Endometrium (tissue), 2 donors: ENCODE results near the gene DZANK1.
"Not testable (repeated sequence)": the region's sequence is repeated elsewhere in the genome, so short reads cannot be mapped to it uniquely, and the experiment has no call there.

ENCODE experiments used
- FAIRE-seq: peaks from 2 replicates; lab custom pipeline; 2012; peaks lifted over from hg19 to GRCh38; lab: Jason Lieb, UNC
- donor health status: control.
- donor health status: control.

The DZANK1 gene

DNA sequence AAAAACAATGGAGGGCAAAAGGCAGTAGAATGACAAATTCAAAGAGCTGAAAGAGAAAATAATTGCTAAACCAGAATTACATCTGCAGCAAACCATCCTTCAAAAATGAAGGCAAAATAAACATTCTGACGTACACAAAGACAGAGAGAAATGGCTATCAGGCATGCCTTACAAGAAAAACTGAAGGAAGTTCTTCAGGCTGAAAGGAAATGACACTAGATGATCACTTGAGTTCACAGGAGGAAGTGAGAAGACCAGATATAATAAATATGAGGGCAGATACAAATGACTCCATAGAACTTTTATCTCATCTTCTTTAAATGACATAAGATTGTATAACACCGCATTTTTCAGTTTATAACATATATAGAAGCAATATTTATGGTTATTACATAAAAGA lies 30.0 kb downstream of the DZANK1 start:
- FAIRE-seq: no peak

DNA sequence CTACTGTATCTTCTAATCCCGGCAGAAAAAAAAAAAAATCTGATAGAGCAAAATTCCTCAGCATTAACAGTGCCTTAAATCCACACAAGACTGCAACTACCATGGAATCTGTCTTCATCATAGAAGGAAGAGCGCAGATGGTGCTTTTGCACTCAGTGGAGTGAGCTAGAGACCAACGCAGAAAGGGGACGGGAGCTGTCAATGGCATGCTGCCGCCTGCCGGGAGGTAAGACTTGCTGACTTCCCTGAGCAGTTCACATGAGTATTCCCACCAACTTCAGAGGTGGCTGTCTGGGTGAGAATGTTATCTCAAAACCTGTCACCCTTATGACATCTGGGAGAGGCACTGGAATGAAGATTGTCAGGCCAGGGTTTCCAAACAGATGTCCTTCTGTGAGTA lies 35.6 kb downstream of the DZANK1 start:
- no peak for FAIRE-seq

DNA sequence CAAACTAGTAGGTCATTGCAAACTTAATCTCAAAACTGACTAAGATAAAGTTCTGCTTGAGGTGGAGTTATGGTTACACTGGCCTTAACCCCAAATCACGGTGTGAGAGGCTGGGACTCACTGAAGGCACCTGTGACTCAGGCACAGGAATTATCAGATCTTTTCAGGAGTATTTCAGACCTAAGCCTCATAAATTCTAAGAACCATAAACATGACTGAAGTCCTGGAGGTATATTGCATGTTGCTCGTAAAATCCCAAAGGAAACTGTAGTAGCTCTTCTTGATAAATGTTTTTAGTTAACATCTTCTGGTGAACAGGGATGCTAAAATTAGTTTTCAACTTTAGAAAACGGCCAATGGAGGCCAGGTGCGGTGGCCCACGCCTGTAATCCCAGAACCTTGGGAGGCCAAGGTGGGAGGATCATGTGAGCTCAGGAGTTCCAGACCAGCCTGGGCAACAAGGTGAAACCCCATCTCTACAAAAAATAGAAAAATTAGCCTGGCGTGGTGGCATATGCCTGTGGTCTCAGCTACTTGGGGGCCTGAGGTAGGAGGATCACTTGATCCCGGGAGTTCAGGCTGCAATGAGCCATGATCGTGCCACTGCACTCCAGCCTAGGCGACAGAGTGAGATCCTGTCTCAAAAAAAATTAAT lies 36.5 kb downstream of the DZANK1 start:
- FAIRE-seq: no peak

DNA sequence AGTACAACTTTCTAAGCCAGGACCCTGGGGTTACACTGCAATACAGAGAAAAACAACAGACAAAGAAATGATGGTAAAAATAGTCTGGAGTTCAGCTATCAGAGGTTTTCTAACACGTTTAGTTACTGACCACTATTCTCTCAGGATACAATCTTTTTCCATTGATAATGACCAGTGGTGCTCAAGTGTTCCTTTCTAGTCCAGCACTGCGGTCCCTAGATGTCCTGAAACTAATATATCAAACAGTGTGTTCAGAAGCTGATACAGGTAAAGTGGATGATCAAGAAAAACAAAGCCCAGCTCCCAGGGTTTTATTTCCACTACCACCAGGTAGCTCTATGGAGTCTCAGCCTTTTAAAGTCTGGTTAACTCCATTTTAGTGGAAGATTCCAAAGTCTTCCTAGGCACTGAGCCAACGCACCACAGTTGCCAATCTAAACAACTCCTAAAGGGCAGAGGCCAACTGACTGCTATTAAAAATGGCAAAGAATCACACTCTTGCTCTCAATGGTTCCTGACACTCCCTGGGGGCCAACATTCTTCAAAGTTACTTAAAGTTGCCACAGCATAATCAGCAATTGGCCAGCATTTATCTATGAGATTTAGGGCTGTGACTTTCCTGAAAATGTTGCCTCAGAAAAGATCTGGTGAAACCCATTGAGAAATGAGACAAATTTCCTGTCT lies 38.2 kb downstream of the DZANK1 start:
- FAIRE-seq: no peak

DNA sequence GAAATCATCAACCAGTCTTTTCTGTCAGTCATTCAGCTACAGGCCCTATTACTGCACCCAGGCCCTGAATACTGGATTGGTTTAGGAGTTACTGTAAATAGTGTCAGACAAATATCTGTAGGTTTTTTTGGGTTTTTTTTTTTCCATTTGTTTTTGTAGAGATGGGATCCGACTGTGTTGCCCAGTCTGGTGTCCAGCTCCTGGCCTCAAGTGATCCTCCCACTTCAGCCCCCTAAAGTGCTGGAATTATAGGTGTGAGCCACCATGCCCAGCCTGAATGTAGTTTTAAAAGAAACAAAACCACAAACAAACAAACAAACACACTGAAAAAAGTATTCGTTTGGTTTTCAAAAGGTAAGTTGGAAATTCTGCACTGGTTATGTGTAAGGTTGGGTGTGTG lies 39.6 kb downstream of the DZANK1 start:
- FAIRE-seq: no peak

DNA sequence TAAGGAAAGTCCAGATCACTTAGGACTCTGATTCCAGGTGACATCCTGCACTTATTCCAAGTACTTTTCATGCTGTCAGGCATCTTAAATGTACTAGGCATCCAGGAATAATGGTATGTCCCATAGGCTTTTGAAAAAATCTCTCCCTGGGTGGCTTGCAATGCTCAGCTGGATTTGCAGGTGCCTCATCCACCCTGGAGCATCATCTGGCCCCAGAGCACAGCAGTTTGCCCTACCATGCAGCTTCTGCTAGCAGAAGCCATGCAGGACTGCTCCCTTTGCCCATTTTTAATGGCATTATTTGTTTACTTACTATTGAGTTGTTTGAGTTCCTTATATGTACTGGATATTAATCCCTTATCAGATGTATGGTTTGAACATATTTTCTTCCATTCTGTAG lies 45.2 kb downstream of the DZANK1 start:
- FAIRE-seq: no peak

DNA sequence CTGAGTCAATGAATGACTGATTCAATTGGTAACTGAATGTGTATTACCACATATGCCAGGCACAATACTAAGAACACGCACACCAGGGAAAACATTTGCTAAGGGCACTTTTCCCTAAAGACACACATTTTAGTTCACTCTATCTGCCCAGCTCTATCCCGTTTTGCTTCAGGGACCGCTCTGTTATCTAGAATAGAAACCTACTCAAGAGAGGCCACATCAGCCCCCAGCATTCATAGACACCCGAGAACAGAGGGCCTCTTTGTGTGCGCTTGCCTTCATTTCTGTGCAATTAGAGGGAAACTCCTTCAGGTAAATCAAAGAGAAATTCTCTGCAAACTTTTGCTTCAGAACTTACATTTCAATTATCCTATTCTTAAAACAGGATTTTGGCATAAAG lies 50.3 kb downstream of the DZANK1 start:
- no peak for FAIRE-seq

DNA sequence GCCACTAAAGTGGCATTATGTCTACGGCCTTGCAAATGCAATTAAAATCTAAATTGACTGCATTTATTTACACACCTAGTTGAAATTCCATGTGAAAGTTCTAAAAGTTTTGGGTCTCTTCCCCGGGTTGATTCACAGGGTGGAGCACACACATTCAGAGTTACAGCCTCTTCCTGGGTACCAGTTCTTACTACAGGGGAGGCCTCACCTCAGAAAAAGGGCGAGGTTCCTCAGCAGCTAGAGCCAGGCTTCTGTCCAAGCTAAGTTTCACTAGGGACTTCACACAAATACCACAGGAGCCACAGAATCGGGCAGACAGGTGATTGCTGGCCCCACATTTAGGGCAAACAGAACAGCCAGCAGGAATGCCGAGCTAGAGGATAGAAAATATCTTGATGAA lies 52.7 kb downstream of the DZANK1 start:
- no peak for FAIRE-seq

DNA sequence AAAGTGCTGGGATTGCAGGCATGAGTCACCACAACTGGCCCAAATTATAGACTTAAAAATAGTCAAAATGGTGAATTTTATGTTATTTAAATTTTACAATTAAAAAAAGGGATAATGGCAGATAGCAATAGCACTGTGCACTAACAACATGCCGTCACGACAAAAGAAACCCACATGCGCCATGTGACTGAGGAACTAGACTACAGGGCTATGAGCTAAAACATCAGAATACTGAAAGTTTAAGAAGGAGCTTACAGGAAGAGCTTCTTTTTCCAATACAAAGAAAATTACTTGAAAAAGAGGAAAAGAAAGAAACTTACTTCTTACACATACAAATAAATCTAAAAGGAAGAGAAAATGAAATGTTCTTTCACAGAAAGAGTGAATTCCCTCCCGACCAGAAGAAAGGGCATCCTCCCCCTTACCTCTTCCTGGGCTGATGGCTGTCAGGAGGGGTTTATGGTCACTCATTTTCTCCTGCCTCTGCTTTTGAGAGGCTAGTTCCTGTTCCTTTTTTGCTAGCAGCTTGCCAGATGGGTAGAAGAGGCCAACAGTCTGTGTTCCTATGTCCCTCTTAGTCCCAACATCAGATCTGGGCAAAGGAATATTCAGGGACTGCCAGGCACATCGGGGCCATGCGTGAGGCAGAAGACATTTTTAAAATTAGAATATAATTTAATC lies 54.5 kb downstream of the DZANK1 start:
- no peak for FAIRE-seq

DNA sequence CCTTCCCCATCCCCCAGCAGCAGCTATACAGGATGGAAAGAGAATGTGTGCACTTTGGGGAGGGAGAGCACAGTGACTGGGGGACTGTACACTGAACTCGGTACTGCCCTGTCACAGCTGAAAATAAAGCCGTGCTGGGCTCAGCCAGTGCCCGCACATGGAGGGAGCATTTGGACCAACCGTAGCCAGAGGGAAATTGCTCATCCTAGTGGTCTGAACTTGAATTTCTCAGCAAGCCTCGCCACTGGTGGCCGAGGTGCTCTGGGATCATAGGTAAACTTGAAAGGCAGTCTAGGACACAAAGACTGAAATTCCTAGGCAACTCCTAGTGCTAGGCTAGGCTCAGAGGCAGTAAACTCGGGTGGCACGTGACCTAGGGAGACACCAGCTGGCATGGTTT lies 61.0 kb downstream of the DZANK1 start:
- no peak for FAIRE-seq

DNA sequence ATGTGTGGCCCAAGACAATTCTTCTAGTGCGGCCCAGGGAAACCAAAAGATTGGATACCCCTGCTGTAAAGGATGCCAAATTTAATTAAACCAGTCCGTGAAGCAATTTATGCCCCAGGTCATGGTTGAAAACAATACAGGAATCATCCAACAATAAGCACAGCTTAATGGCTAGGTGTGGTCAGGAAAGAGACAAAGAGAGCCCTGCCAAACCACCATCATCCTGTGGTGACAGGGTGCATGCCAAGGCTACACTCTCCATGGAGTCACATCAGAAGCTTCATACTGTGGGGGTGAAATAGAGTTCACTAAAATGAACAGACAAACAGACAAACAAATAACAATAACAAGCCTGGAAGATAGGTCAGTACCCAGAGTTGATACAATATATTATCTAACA lies 62.7 kb downstream of the DZANK1 start:
- no peak for FAIRE-seq

DNA sequence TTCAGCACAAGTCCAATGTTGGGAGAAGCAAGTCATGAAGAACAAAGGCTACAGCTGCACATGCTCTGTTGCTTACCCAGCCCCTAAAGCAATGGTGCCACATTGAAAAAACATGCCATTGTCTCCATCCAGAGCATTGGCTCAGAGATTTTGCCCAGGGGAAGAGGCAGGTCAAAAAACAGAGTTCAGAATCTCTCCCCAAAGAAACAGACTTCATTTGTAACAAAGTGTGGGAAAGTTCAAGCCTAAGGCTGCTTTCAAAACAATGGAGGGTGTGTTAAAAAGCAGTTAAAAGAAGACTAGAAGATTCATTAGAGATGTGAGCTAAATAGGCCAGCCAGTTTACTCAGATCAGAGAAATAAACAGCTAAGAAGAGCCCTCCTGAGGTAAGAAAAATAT lies 63.6 kb downstream of the DZANK1 start:
- FAIRE-seq: no peak

DNA sequence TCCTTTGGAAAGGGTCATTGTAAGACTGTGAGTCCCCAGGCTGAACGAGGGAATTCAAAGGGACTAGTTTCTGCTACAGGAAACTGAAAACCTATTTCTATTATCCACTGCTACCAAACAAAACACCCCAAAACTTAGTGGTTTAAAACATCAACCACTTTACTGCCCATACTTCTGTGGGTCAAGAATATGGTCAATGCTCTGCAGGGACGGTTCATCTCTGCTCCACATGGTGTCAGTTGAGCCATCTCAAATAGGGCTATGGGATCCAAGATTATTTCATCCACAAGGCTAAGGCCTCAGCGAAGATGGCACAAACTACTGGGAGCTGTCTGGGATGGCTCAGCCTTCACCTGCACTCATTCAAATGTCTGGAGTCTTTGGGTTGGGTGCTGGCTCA lies 65.5 kb downstream of the DZANK1 start:
- no peak for FAIRE-seq

DNA sequence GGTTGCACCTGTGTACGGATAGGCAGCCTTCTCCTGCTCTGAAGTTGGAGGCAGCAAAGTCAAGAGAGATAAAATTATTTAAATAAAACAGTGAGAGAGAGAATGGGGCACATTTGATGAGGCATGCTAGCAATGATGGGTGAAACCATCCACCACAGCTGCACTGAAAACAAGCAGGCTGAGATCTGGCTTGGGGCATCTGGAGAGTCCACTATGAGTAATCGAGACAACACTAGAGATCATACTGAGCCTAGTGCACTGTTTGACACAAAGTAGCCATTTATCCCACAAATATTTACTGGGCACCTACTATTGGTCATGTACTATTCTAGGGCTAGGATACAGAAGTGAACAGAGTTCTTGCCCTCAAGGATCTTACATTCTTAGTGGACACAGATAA lies 66.4 kb downstream of the DZANK1 start:
- FAIRE-seq: no peak

DNA sequence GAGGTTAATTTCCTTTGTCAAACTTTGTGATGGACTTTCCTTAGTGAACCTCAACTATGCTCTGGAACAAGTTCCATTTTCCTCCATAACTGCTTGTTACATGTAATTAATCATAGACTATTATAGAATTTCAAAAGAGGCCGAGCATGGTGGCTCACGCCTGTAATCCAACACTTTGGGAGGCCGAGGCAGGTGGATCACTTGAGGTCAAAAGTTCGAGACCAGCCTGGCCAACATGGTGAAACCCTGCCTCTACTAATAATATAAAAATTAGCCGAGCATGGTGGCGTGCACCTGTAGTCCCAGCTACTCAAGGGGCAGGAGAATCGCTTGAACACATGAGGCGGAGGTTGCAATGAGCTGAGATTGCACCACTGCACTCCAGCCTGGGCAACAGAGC lies 68.1 kb downstream of the DZANK1 start:
- not testable (repeated sequence) for FAIRE-seq

DNA sequence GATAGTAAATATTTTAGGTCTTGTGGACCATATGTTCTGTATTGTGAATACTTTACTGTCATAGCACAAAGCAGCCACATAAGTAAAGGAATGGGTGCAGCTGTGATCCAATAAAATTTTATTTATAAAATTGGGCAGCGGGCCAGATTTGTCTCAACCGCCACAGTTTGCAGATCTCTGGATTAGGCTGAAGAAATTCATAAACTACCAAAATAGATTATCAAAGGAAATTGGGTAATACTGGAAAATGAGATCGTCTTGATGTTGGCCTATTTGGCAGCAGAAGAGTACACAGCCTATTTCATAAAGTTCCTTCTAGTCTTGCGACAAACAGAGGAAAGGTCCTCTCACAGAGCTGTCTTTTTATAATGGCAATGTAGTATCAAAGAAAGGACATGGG lies 69.8 kb downstream of the DZANK1 start:
- FAIRE-seq: no peak

DNA sequence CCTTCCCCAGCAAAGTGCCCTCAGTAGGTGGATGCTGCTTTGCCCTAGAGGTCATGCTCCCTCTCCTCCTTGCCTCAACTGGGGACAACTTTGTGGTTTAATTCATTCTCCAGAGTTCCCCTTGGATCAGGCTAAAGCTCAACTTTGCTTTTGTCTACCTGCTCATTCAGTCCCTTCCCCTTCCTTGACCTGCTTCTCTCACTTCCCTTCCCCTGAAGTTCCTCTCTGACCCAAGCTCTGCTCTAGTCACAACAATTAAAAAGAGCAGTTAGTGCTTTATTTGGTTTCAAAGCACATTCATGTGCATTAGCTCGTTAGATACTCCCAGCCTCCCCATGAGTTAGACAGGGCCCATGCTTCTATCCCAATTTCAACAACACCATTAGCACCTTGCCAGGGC lies 71.3 kb downstream of the DZANK1 start:
- no peak for FAIRE-seq

DNA sequence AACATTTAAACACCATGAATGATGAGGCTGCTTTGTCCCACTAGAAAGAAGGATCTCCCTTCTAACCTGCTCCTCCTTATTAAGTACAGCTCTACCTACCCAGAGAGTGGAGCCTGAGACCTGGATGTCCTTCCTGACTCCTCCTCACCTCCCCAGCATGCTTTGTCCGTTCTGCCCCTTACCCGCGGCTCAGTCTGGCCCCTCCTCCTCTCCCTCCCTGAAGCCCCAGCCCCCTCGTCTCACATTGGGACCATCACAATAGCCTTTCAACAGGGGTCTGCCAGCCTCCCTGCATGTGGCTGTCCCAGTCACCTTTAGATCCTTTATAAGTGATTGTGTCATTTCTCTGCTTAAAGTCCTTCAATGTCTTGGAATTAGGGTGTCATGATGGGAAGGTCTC lies 72.5 kb downstream of the DZANK1 start:
- FAIRE-seq: no peak

DNA sequence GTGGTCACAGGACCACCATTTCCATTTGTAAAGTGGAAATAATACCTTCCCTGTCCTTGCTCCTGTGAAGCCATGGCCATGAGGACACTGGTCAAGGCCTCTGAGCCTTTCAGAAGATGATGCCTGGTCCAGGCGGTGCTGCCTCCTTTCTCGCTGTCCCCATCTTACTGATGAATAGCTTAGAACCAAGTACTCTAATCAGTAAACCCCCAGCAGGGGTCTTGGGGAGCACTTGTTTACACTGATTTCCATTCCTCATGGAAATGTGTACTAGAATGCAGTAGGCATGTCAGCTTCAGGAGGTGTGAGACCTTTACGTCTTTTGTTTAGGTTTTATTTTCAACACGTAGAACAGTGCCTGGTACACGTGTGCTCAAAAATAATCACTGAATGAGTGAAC lies 75.1 kb downstream of the DZANK1 start:
- FAIRE-seq: no peak

DNA sequence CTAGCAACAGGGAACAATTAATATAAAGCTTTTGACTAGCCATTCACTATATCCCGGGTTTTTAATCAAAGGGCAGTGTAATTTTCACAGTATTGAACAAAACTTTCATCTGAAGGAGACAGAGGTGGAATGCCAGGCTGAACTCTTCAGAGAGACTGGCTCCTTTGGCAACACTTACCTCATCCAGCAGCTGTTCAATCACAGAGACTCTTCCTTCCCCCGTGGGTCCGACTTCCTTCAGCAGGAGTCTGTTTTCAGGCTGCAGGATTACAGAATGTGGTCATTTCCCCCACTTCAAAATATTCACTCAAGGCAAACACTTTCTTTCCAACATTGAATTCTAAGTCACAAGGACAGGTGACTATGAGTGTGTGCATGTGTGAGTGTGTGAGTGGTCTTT lies 76.6 kb downstream of the DZANK1 start:
- FAIRE-seq: no peak

DNA sequence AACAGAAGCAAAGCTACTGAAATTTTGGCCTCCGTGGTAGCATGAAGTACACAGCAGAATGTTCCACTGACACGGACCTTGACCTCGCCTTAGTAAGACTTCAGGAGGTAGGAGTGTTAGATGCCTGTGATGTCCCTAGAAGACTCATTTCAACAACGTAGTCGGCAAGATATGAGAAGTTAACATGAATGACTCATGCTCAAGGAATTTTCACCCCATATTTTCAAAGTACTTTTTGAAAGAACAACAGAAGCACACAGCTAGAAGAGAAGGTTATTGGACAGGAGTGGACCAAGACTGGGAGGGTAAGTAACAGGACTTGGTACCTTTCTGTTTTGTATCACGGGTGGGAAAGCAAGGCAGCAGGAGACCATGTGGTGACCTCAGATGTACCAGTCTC lies 78.0 kb downstream of the DZANK1 start:
- FAIRE-seq: no peak

DNA sequence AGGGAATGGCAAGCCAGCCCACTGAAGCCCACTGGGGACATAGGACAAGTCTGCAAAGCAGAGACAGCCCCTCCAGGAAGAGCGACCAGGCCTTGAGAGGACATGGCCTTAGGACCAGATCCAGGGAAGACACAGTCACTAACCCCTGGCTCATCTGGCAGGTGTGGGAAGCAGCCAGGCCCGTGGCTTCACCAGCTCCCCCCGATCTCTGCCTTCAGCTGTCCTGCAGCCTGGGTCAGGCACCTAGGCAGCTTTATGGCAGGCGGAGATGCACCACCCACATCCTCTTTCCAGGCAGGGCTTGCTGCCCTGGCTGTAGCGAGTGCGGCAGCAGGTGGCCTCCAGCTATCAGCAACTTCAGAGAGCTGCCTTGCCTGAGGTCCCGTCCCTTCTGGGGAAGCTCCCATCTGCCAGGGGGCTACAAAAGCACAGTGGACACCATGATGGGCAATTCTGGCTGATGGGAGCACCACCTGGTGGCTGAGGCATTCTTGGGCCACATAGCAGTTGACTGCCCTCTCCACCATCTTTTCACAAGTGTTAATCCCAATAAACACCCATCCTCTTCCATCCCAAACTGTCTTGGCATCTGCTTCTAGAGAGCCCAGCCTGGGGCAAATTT lies 85.8 kb downstream of the DZANK1 start:
- no peak for FAIRE-seq

DNA sequence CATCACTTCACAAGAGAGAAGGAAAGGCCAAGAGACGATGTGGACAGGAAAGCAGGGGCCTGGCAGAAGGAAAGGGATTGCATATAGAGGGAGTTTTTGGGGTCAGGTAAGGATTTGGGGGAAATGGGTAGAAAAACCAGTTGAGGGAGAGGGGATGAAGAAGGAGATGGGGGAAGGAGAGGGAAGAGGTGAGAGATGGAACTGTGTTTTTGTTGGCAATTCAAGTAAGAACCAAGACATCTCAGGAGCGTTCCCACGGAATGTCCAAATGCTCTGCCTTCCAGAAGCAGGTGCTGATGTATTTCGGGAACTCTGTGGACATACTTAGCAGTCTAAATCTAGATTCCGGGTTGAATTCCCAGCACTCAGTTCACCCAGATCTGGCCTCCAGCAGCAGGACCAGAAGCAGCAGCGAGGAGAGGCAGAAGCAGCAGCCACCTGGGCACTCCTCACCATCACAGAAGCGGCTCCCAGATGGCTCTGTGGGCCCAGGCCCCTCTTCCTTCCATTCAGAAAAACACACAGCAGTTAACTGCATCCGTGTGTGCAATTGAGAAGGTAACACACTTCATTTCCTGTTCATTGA lies 88.8 kb downstream of the DZANK1 start:
- no peak for FAIRE-seq
